Natural killer cell (primary cell): ENCODE data around the gene FRK. TPM values are rescaled to one million over a fixed set of nuclear protein-coding genes. Genes with fewer than 3 reads are reported as not detected.

ENCODE experiments used
- ATAC-seq, 3 donors: fragments of 150-1000 bp in 2 of 3; fragments of 200-7000 bp in 1 of 3; cut with Tn5 transposase; 1 replicate in 1 of 3; 2 replicates in 2 of 3; pipeline ENCODE4 v1.10.0; 2021; ENCODE audit warnings: mild to moderate bottlenecking in 2 of 3, moderate library complexity in 2 of 3
- DNase-seq, 2 donors: peaks; one replicate each; pipeline versions ENCODE4 v3.0.0 to v3.0.0-alpha.2; 2013 to 2021; ENCODE audit warnings: mixed read lengths in 1 of 2
- H3K27ac ChIP-seq: one replicate; pipeline ENCODE4 v1.5.1; 2013; ENCODE audit warnings: mild to moderate bottlenecking, low read length
- H3K27me3 ChIP-seq: one replicate; pipeline ENCODE4 v1.6.1; 2013; ENCODE audit warnings: low read length; ENCODE audit not compliant: control insufficient read depth, insufficient read depth
- H3K36me3 ChIP-seq: one replicate; pipeline ENCODE4 v1.6.1; 2013; ENCODE audit warnings: low read length; ENCODE audit not compliant: control insufficient read depth, insufficient read depth
- H3K4me1 ChIP-seq: one replicate; pipeline ENCODE4 v1.6.1; 2013; ENCODE audit warnings: low read length; ENCODE audit not compliant: control insufficient read depth, insufficient read depth
- H3K4me3 ChIP-seq: one replicate; pipeline ENCODE4 v1.5.1; 2013; ENCODE audit warnings: low read length
- H3K9me3 ChIP-seq: one replicate; pipeline ENCODE4 v1.6.1; 2013; ENCODE audit warnings: low read length; ENCODE audit not compliant: control insufficient read depth, insufficient read depth
- H3K27ac Mint-ChIP-seq, 2 donors: one replicate each; pipeline ENCODE4 v1.8.0; 2022; ENCODE audit warnings: mild to moderate bottlenecking in 2 of 2, mixed read lengths in 2 of 2, moderate library complexity in 1 of 2
- H3K27me3 Mint-ChIP-seq, 2 donors: one replicate each; pipeline ENCODE4 v1.8.0; 2022; ENCODE audit warnings: low read depth in 2 of 2, mixed read lengths in 2 of 2
- H3K36me3 Mint-ChIP-seq: one replicate; pipeline ENCODE4 v1.8.0; 2022; ENCODE audit warnings: mixed read lengths
- H3K4me1 Mint-ChIP-seq, 2 donors: one replicate each; pipeline ENCODE4 v1.8.0; 2022; ENCODE audit warnings: mixed read lengths in 2 of 2
- H3K4me3 Mint-ChIP-seq: one replicate; pipeline ENCODE4 v1.8.0; 2022; ENCODE audit warnings: mild to moderate bottlenecking, moderate library complexity, mixed read lengths
- H3K9me3 Mint-ChIP-seq, 2 donors: one replicate each; pipeline ENCODE4 v1.8.0; 2022; ENCODE audit warnings: mixed read lengths in 2 of 2
- WGBS: methylation state at CpG from one replicate; pipeline ENCODE4 v1.1.7; 2013; ENCODE audit warnings: missing lambda C conversion rate; ENCODE audit not compliant: insufficient coverage; 5-methylcytosine and 5-hydroxymethylcytosine counted together
- intact Hi-C: fragments of 100-400 bp; cut with micrococcal nuclease; formaldehyde crosslinking; loops from one replicate; pipeline ENCODE4 v1.14.2; 2022
- total RNA-seq, 4 donors: library from RNA; stranded (reverse); fragments of 120-200 nt in 1 of 4; gene quantifications; one replicate each; pipeline versions ENCODE4 v1.2.3 to v1.2.4, GENCODE V29; 2013 to 2022
- TF ChIP-seq, protein P1 (sequence below): fragments of 200-600 bp; IDR thresholded peaks from one replicate; pipeline ENCODE4 v1.8.0; 2022; ENCODE audit warnings: antibody characterized with exemption

FRK gene
- total RNA-seq, 3 donors from 2014 or later (not counting 1 experiment from before 2014, with no cell fraction given) = not detected

DNA sequence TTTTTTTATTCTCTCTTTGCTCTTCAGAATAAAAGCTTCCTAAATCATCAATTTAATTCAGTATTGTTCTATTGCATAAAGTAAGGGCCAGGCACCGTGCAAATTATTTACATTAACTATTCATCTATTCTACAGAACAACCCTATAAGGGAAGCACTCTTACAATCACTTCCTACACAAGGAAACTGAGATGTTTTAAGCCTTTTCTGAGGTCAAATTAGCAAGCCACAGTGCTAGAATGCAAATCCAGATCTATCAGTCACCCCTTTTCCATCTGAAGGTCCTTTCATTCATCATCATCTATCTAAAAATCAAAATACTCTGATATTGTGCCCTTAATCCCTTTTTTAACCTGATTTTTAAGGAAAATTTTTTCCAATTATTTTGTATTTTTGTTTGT lies 31.2 kb downstream of the FRK start:
- no peaks in the 10 kb centered on the region for H3K9me3 ChIP-seq
- H3K27ac Mint-ChIP-seq = no peak overlapping the region
- no peak for ATAC-seq
- peaks cover 0 to 2% of the 10 kb centered on the region in 2 donors for H3K9me3 Mint-ChIP-seq
- TF ChIP-seq, protein P1, sequence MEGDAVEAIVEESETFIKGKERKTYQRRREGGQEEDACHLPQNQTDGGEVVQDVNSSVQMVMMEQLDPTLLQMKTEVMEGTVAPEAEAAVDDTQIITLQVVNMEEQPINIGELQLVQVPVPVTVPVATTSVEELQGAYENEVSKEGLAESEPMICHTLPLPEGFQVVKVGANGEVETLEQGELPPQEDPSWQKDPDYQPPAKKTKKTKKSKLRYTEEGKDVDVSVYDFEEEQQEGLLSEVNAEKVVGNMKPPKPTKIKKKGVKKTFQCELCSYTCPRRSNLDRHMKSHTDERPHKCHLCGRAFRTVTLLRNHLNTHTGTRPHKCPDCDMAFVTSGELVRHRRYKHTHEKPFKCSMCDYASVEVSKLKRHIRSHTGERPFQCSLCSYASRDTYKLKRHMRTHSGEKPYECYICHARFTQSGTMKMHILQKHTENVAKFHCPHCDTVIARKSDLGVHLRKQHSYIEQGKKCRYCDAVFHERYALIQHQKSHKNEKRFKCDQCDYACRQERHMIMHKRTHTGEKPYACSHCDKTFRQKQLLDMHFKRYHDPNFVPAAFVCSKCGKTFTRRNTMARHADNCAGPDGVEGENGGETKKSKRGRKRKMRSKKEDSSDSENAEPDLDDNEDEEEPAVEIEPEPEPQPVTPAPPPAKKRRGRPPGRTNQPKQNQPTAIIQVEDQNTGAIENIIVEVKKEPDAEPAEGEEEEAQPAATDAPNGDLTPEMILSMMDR = no peak
- no peaks in the 10 kb centered on the region for H3K36me3 Mint-ChIP-seq
- intact Hi-C loops = no loop called here
- H3K27me3 ChIP-seq = no peaks in the 10 kb centered on the region
- H3K27ac ChIP-seq = no peak overlapping the region
- H3K4me3 Mint-ChIP-seq = no peak overlapping the region
- no peaks in the 10 kb centered on the region for H3K36me3 ChIP-seq
- no peaks in the 10 kb centered on the region for H3K4me1 Mint-ChIP-seq
- no peak for DNase-seq
- no peaks in the 10 kb centered on the region for H3K4me1 ChIP-seq
- WGBS = 60% methylated on average over 1 of the region's 1 CpG
- no peak overlapping the region for H3K4me3 ChIP-seq
- H3K27me3 Mint-ChIP-seq = no peaks in the 10 kb centered on the region

DNA sequence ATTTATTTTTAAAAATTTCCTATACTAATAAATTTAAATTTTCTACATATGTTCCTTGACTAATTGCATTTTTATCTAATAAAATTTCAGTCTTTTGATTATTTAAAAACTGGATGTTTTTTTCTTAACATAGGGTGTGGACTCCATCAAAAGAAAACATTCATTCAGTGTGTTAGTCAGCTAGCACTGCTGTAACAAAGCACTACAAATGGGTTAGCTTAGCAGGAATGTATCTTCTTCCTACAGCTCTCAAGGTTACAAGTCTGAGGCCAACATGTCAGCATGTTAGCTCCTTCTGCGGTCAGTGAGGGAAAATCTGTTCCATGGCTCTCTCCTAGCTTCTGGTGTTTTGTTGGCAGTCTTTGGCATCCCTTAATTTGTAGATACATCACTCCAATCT lies 32.5 kb downstream of the FRK start:
- H3K9me3 ChIP-seq = no peaks in the 10 kb centered on the region
- DNase-seq = no peak
- H3K4me3 ChIP-seq = no peak overlapping the region
- intact Hi-C loops = no loop called here
- no peaks in the 10 kb centered on the region for H3K4me1 ChIP-seq
- Mint-ChIP-seq H3K27ac (no peak overlapping the region), H3K27me3 (no peaks in the 10 kb centered on the region), H3K9me3 (no peaks in the 10 kb centered on the region), H3K36me3 (no peaks in the 10 kb centered on the region), H3K4me3 (no peak overlapping the region), H3K4me1 (no peaks in the 10 kb centered on the region)
- WGBS = 94% methylated on average over 1 of the region's 1 CpG
- H3K27ac ChIP-seq = no peak overlapping the region
- no peaks in the 10 kb centered on the region for H3K36me3 ChIP-seq
- TF ChIP-seq, protein P1 = no peak
- no peak for ATAC-seq
- H3K27me3 ChIP-seq = no peaks in the 10 kb centered on the region

DNA sequence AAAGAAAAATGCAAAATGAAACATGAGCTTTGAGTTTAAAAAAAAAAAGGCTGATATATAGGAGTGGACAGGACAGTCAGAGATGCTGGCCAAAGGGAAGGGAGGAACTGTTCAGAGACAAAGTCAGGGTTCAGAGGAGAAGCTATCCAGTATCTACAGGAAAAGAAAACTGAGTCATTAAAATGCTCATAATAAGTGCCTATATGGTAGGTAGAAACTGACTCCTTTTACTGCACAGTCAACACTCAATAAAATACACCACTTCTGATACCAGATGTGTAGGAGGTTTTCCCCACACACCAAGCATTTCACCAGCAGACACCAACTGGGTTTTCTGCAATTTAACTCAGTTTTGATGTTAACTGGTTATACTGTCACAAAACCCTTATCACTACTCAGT lies 32.9 kb downstream of the FRK start:
- Histone ChIP-seq H3K9me3 (no peaks in the 10 kb centered on the region), H3K36me3 (no peaks in the 10 kb centered on the region), H3K4me3 (no peak overlapping the region), H3K27me3 (no peaks in the 10 kb centered on the region), H3K4me1 (no peaks in the 10 kb centered on the region), H3K27ac (no peak overlapping the region)
- no peak for ATAC-seq
- intact Hi-C loops = no loop called here
- no peak overlapping the region for H3K4me3 Mint-ChIP-seq
- no peaks in the 10 kb centered on the region for H3K27me3 Mint-ChIP-seq
- no peaks in the 10 kb centered on the region for H3K36me3 Mint-ChIP-seq
- no peaks in the 10 kb centered on the region for H3K9me3 Mint-ChIP-seq
- TF ChIP-seq, protein P1 = no peak
- H3K4me1 Mint-ChIP-seq = no peaks in the 10 kb centered on the region
- DNase-seq = no peak
- no peak overlapping the region for H3K27ac Mint-ChIP-seq

DNA sequence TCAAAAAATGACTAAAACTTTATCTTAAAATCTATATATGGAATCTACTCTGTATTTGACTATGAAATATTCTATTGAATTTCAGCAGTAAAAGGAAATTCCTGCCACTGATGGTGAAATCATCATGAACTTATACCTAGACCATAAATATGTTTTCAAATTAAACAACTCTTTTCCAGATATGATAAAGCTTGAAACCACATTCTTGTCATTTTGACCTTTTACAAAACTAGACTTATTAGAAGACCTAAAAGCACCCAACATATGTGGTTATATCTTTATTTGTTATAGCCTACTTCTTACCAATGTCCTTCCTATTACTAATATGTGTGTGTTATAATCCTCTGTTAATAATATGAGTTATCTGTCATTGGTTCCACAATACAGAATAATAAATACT lies 35.3 kb downstream of the FRK start:
- H3K4me1 Mint-ChIP-seq = no peaks in the 10 kb centered on the region
- H3K27me3 Mint-ChIP-seq = peaks cover 0 to 2% of the 10 kb centered on the region in 2 donors
- DNase-seq (no peak), ATAC-seq (no peak)
- Histone ChIP-seq H3K9me3 (no peaks in the 10 kb centered on the region), H3K27me3 (no peaks in the 10 kb centered on the region), H3K27ac (no peak overlapping the region), H3K4me1 (no peaks in the 10 kb centered on the region), H3K4me3 (no peak overlapping the region), H3K36me3 (no peaks in the 10 kb centered on the region)
- H3K9me3 Mint-ChIP-seq = no peaks in the 10 kb centered on the region
- no peak overlapping the region for H3K4me3 Mint-ChIP-seq
- no peaks in the 10 kb centered on the region for H3K36me3 Mint-ChIP-seq
- H3K27ac Mint-ChIP-seq = no peak overlapping the region
- intact Hi-C loops = no loop called here
- TF ChIP-seq, protein P1 = no peak
